ENCODE results near the gene NCBP2.

- TF ChIP-seq CTCF (conservative IDR thresholded peaks at IDR 0.05; ENCODE audit: low read depth, low read length) = no peak
- no peak for TF ChIP-seq EZH2 (IDR thresholded peaks at IDR 0.05; ENCODE audit: low read length, unreplicated experiment)
- TF ChIP-seq EZH2phosphoT487 (IDR thresholded peaks at IDR 0.05; ENCODE audit: borderline replicate concordance, low read length) = no peak
Measured at GRCh38 chr3:196963631-196963953, 21.3 kb upstream of the NCBP2 start.
